ENCODE measurements around the gene KLHDC8A. TPM values are rescaled to one million over a fixed set of nuclear protein-coding genes. Genes with fewer than 3 reads are reported as not detected.

KLHDC8A gene
- total RNA-seq, 1 donor from 2014 or later, result 0.12 TPM

GRCh38 chr1:205353612-205354011, 3.1 kb downstream of the KLHDC8A start:
- no peak overlapping the region for H3K27ac Mint-ChIP-seq (ENCODE audit: unreplicated experiment)
- TF ChIP-seq, protein P1, sequence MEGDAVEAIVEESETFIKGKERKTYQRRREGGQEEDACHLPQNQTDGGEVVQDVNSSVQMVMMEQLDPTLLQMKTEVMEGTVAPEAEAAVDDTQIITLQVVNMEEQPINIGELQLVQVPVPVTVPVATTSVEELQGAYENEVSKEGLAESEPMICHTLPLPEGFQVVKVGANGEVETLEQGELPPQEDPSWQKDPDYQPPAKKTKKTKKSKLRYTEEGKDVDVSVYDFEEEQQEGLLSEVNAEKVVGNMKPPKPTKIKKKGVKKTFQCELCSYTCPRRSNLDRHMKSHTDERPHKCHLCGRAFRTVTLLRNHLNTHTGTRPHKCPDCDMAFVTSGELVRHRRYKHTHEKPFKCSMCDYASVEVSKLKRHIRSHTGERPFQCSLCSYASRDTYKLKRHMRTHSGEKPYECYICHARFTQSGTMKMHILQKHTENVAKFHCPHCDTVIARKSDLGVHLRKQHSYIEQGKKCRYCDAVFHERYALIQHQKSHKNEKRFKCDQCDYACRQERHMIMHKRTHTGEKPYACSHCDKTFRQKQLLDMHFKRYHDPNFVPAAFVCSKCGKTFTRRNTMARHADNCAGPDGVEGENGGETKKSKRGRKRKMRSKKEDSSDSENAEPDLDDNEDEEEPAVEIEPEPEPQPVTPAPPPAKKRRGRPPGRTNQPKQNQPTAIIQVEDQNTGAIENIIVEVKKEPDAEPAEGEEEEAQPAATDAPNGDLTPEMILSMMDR (IDR thresholded peaks at IDR 0.05), result no peak
- H3K36me3 Mint-ChIP-seq (ENCODE audit: low read depth), result no peaks in the 10 kb centered on the region
- no peaks in the 10 kb centered on the region for H3K27me3 Mint-ChIP-seq (ENCODE audit: low read depth)
- peaks cover 15% of the 10 kb centered on the region for H3K4me1 Mint-ChIP-seq (ENCODE audit: low read depth)
- no peak for DNase-seq (ENCODE audit: low spot score)
- no peak overlapping the region for H3K4me3 Mint-ChIP-seq (ENCODE audit: unreplicated experiment)
- no peaks in the 10 kb centered on the region for H3K9me3 Mint-ChIP-seq (ENCODE audit: low read depth)

DNA sequence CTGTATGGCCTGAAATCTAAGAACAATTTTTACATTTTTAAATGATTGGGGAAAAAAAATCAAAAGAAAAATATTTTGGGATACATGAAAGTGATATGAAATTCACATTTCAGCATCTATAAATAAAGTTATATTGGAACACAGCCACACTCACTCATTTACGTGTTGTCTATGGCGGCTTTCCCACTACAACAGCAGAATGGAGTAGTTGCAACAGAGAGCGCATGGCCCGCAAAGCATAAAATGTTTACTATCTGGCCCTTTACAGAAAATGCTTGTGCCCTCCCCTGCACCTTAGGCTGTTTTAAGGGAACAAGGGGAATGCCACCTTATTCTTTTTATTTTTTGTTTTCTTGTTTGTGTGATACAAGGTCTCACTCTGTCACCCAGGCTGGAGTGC, 3.5 kb downstream of the KLHDC8A start:
- no peaks in the 10 kb centered on the region for H3K36me3 Mint-ChIP-seq (ENCODE audit: low read depth)
- no peak for DNase-seq (ENCODE audit: low spot score)
- H3K4me3 Mint-ChIP-seq (ENCODE audit: unreplicated experiment), result no peak overlapping the region
- TF ChIP-seq, protein P1 (IDR thresholded peaks at IDR 0.05), result no peak
- no peaks in the 10 kb centered on the region for H3K9me3 Mint-ChIP-seq (ENCODE audit: low read depth)
- H3K27me3 Mint-ChIP-seq (ENCODE audit: low read depth), result no peaks in the 10 kb centered on the region
- H3K4me1 Mint-ChIP-seq (ENCODE audit: low read depth), result peaks cover 15% of the 10 kb centered on the region
- no peak overlapping the region for H3K27ac Mint-ChIP-seq (ENCODE audit: unreplicated experiment)

DNA sequence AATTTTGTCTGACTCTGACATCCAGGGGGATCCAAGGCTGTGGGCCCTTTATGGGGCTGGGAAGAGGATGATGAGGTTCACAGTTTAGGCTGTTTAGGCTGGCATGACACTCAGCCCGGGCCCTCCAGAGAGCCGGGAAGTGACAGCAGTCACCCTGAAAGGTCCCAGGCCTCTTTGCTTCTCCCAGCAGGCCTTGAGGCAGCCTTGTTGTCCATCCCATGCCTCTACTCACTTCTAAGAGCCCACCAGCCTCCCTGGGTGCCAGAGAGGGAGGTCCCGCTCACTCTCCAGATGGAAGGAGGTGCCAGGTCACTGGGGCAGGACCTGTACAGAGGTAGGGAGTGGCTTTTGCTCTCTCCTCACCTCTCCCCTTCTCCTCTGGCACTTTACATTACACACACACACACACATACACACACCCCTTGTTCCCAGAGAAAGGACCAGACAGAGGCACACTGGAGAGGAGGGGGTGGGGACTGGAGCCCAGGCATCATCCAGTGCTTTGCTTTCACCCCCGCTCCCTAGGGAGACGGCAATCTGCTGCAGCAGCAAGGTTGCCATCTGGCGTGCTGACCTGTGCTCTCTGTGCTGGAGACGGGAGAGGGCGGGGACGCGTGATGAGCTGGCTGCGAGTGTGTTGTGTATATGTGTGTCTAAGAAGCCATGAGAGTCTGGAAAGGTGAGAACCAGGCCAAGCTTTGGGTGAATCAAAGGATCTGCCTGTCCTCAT, 4.6 kb downstream of the KLHDC8A start:
- no peaks in the 10 kb centered on the region for H3K27me3 Mint-ChIP-seq (ENCODE audit: low read depth)
- H3K9me3 Mint-ChIP-seq (ENCODE audit: low read depth), result no peaks in the 10 kb centered on the region
- H3K4me3 Mint-ChIP-seq (ENCODE audit: unreplicated experiment), result no peak overlapping the region
- H3K4me1 Mint-ChIP-seq (ENCODE audit: low read depth), result peaks cover 15% of the 10 kb centered on the region
- no peak for DNase-seq (ENCODE audit: low spot score)
- TF ChIP-seq, protein P1 (IDR thresholded peaks at IDR 0.05), result no peak
- no peaks in the 10 kb centered on the region for H3K36me3 Mint-ChIP-seq (ENCODE audit: low read depth)
- no peak overlapping the region for H3K27ac Mint-ChIP-seq (ENCODE audit: unreplicated experiment)

DNA sequence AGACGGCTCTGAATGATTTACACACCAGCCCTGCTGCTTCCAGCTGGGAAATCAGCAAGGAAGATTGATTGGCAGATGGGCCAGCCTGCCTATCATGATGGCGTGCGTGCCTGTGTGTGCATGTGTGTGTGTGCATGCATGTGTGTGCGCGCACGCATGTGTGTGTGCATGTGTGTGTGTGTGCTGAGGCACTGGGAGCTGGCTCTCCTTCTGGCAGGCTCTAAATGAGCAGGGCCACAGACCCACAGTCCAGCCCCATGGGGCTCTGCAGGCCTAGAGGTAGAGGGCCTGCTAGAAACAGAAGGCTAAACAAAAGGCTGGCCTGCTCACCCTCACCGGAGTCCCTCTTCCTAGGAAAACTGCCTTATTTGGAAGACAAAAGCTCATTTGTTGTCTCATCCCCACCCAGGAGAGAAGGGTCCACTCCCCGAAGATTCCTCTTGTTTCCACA, 6.0 kb downstream of the KLHDC8A start:
- H3K4me3 Mint-ChIP-seq (ENCODE audit: unreplicated experiment), result no peak overlapping the region
- H3K9me3 Mint-ChIP-seq (ENCODE audit: low read depth), result no peaks in the 10 kb centered on the region
- peaks cover 18% of the 10 kb centered on the region for H3K4me1 Mint-ChIP-seq (ENCODE audit: low read depth)
- H3K27me3 Mint-ChIP-seq (ENCODE audit: low read depth), result peaks cover 2% of the 10 kb centered on the region
- H3K27ac Mint-ChIP-seq (ENCODE audit: unreplicated experiment), result no peak overlapping the region
- no peaks in the 10 kb centered on the region for H3K36me3 Mint-ChIP-seq (ENCODE audit: low read depth)
- no peak for DNase-seq (ENCODE audit: low spot score)
- TF ChIP-seq, protein P1 (IDR thresholded peaks at IDR 0.05), result no peak

GRCh38 chr1:205350124-205350523, 6.6 kb downstream of the KLHDC8A start:
- TF ChIP-seq, protein P1 (IDR thresholded peaks at IDR 0.05), result no peak
- Mint-ChIP-seq H3K36me3 (ENCODE audit: low read depth) (no peaks in the 10 kb centered on the region), H3K27me3 (ENCODE audit: low read depth) (peaks cover 2% of the 10 kb centered on the region), H3K9me3 (ENCODE audit: low read depth) (no peaks in the 10 kb centered on the region), H3K4me1 (ENCODE audit: low read depth) (peaks cover 16% of the 10 kb centered on the region), H3K27ac (ENCODE audit: unreplicated experiment) (no peak overlapping the region), H3K4me3 (ENCODE audit: unreplicated experiment) (no peak overlapping the region)
- DNase-seq (ENCODE audit: low spot score), result no peak

Data from chondrocyte (in vitro differentiated cells).